Coronary artery (tissue), 2 donors: Measurements from ENCODE around the gene RBM33.

Experiments used
- DNase-seq: peaks from one replicate; pipeline ENCODE4 v3.0.0-alpha.2; 2017; ENCODE audit warnings: low spot score
- H3K27ac ChIP-seq, 2 donors: fragments of 200-600 bp; sonication (generic); one replicate each; pipeline ENCODE4 v1.5.1; 2016 to 2019
- H3K4me3 ChIP-seq: fragments of 200-600 bp; sonication (generic); 2 replicates; pipeline ENCODE4 v1.5.1; 2016; ENCODE audit warnings: mild to moderate bottlenecking, moderate library complexity
- CTCF ChIP-seq: fragments of 200-600 bp; sonication (generic); IDR thresholded peaks from one replicate; pipeline ENCODE4 v1.5.1; 2019; ENCODE audit warnings: antibody characterized with exemption

The RBM33 gene

GRCh38 chr7:155711081-155711480 is 66.6 kb downstream of the RBM33 start:
- DNase-seq, result no peak
- no peak for TF ChIP-seq CTCF
- Histone ChIP-seq H3K27ac (no peak overlapping the region), H3K4me3 (no peak overlapping the region)

- no peak overlapping the region for H3K27ac ChIP-seq
- TF ChIP-seq CTCF, result no peak
- H3K4me3 ChIP-seq, result no peak overlapping the region
- no peak for DNase-seq
These were observed 68.9 kb downstream of the RBM33 start for GRCh38 chr7:155713384-155713783.

- Histone ChIP-seq H3K4me3 (no peak overlapping the region), H3K27ac (no peak overlapping the region)
- no peak for TF ChIP-seq CTCF
- no peak for DNase-seq
These were observed 70.2 kb downstream of the RBM33 start for GRCh38 chr7:155714702-155715101.

GRCh38 chr7:155715111-155715805 is 70.8 kb downstream of the RBM33 start:
- H3K27ac ChIP-seq, result no peak overlapping the region

GRCh38 chr7:155717010-155717744 is 72.7 kb downstream of the RBM33 start:
- no peak for DNase-seq
- H3K4me3 ChIP-seq, result no peak overlapping the region
- TF ChIP-seq CTCF, result no peak
- H3K27ac ChIP-seq, result no peak overlapping the region

More at GRCh38 chr7:155715111-155715805, 70.8 kb downstream of the RBM33 start:
- DNase-seq, result no peak
- no peak for TF ChIP-seq CTCF
- no peak overlapping the region for H3K4me3 ChIP-seq

GRCh38 chr7:155721056-155721455 is 76.6 kb downstream of the RBM33 start:
- DNase-seq, result no peak
- H3K27ac ChIP-seq, result no peak overlapping the region
- no peak for TF ChIP-seq CTCF

GRCh38 chr7:155722118-155722517 is 77.7 kb downstream of the RBM33 start:
- no peak for TF ChIP-seq CTCF
- no peak overlapping the region for H3K4me3 ChIP-seq
- H3K27ac ChIP-seq, result no peak overlapping the region
- DNase-seq, result no peak

More at GRCh38 chr7:155721056-155721455, 76.6 kb downstream of the RBM33 start:
- no peak overlapping the region for H3K4me3 ChIP-seq
